ENCODE data around the gene C1QTNF5. TPM values are rescaled to one million over a fixed set of nuclear protein-coding genes. Genes with fewer than 3 reads are reported as not detected.

C1QTNF5 gene
- polyA plus RNA-seq, 4 donors: 0.89 to 22.5 (median 11.8) TPM

DNA sequence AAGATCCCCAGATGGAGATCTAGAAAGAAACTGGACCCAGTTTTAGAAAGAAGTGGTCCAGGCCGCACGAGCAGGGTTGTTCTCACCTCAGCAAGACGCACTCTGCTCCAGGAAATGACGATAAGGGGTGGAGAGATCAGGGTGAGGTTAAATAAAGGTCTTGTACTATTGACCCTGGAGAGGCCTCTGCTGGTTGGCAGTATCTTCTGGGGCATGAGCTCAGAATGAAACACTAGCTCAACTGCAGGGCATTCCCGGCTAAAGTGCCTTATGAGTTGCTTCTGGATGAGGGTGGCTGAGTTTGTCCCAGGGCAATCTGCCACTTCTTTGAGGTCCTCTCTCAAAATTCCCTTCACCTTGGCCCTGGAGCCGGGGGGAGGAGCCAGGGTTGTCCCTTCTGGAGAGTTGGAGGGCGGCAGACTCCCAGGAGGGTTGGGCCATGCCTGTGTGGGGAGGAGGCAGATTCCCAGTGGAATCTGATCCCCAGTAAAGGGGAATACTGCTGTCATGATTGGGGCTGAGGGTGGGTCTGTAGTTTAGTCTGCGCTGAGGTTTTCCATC is 29.9 kb upstream of the C1QTNF5 start:
- H3K36me3 ChIP-seq (ENCODE audit: control insufficient read depth in 3 of 3, insufficient read depth in 2 of 3, low read depth in 1 of 3, low read length in 3 of 3): no peaks in the 10 kb centered on the region
- H3K27ac ChIP-seq (ENCODE audit: low read depth in 1 of 3, low read length in 2 of 3): peak overlapping the region; percentile 90 to 95 (median 94)
- no peaks in the 10 kb centered on the region for H3K27me3 ChIP-seq (ENCODE audit: control insufficient read depth in 3 of 3, insufficient read depth in 3 of 3, low read length in 3 of 3)
- no peak for FAIRE-seq
- H3K4me3 ChIP-seq (ENCODE audit: low read depth in 1 of 3, low read length in 3 of 3): no peak overlapping the region
- H3K9me3 ChIP-seq (ENCODE audit: control insufficient read depth in 2 of 2, insufficient read depth in 1 of 2, low read depth in 1 of 2, low read length in 1 of 2): no peaks in the 10 kb centered on the region
- DNase-seq: peak; percentile 89 to 97
- WGBS, 3 donors: 21 to 40% (median 36%) methylated on average over 8 of the region's 8 CpGs
- H3K4me1 ChIP-seq (ENCODE audit: control insufficient read depth in 3 of 3, insufficient read depth in 2 of 3, low read depth in 1 of 3, low read length in 2 of 3): peaks cover 7 to 83% (median 12%) of the 10 kb centered on the region in 3 donors

GRCh38 chr11:119369132-119369925 is 28.6 kb upstream of the C1QTNF5 start:
- Histone ChIP-seq H3K4me3 (ENCODE audit: low read depth in 1 of 3, low read length in 3 of 3) (no peak overlapping the region), H3K27ac (ENCODE audit: low read depth in 1 of 3, low read length in 2 of 3) (peak overlapping the region; percentile 90 to 95 (median 94)), H3K27me3 (ENCODE audit: control insufficient read depth in 3 of 3, insufficient read depth in 3 of 3, low read length in 3 of 3) (peaks cover 0 to 4% (median 0%) of the 10 kb centered on the region in 3 donors), H3K9me3 (ENCODE audit: control insufficient read depth in 2 of 2, insufficient read depth in 1 of 2, low read depth in 1 of 2, low read length in 1 of 2) (no peaks in the 10 kb centered on the region), H3K4me1 (ENCODE audit: control insufficient read depth in 3 of 3, insufficient read depth in 2 of 3, low read depth in 1 of 3, low read length in 2 of 3) (peaks cover 7 to 88% (median 18%) of the 10 kb centered on the region in 3 donors), H3K36me3 (ENCODE audit: control insufficient read depth in 3 of 3, insufficient read depth in 2 of 3, low read depth in 1 of 3, low read length in 3 of 3) (peaks cover 0 to 2% (median 0%) of the 10 kb centered on the region in 3 donors)
- FAIRE-seq (no peak), DNase-seq (peak; percentile 78 to 85)
- 26 to 60% (median 36%) methylated on average over 13 of the region's 13 CpGs for WGBS, 3 donors

GRCh38 chr11:119368121-119369034 is 27.7 kb upstream of the C1QTNF5 start:
- H3K36me3 ChIP-seq (ENCODE audit: control insufficient read depth in 3 of 3, insufficient read depth in 2 of 3, low read depth in 1 of 3, low read length in 3 of 3): peaks cover 0 to 2% (median 0%) of the 10 kb centered on the region in 3 donors
- WGBS, 3 donors: 19 to 39% (median 28%) methylated on average over 15 to 17 of the region's 17 CpGs
- H3K27me3 ChIP-seq (ENCODE audit: control insufficient read depth in 3 of 3, insufficient read depth in 3 of 3, low read length in 3 of 3): peaks cover 0 to 5% (median 0%) of the 10 kb centered on the region in 3 donors
- H3K27ac ChIP-seq (ENCODE audit: low read depth in 1 of 3, low read length in 2 of 3): peak overlapping the region; percentile 90 to 95 (median 94)
- peaks cover 7 to 83% (median 20%) of the 10 kb centered on the region in 3 donors for H3K4me1 ChIP-seq (ENCODE audit: control insufficient read depth in 3 of 3, insufficient read depth in 2 of 3, low read depth in 1 of 3, low read length in 2 of 3)
- FAIRE-seq: no peak
- no peak overlapping the region for H3K4me3 ChIP-seq (ENCODE audit: low read depth in 1 of 3, low read length in 3 of 3)
- DNase-seq: peak; percentile 96 to 100
- H3K9me3 ChIP-seq (ENCODE audit: control insufficient read depth in 2 of 2, insufficient read depth in 1 of 2, low read depth in 1 of 2, low read length in 1 of 2): no peaks in the 10 kb centered on the region

DNA sequence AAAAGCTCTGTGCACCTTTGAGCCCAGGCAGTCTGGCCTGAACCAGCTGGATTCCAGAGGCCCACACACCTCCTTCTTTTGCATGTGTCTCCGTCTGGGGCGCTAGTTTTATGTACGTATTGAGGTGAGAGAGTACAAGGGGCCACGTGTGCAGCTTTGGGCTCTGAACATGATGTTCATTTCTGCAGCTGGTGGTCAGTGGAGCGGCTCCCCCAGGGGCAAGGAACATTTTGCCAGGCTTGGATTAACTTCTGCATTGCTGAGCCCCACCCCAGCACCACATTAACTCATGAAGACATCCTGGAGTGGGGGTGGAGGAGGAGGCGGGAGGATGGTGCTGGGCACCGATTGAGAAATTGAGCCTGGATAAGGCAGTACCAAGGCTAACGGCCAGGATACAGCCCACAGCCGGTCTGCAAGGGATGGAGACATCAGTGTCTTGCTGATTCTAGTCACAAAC is 27.0 kb upstream of the C1QTNF5 start:
- H3K36me3 ChIP-seq (ENCODE audit: control insufficient read depth in 3 of 3, insufficient read depth in 2 of 3, low read depth in 1 of 3, low read length in 3 of 3): peaks cover 0 to 2% (median 0%) of the 10 kb centered on the region in 3 donors
- DNase-seq: peak; percentile 57 to 59
- 16 to 47% (median 27%) methylated on average over 9 of the region's 9 CpGs for WGBS, 3 donors
- peak overlapping the region; percentile 90 to 94 (median 93) for H3K27ac ChIP-seq (ENCODE audit: low read depth in 1 of 3, low read length in 2 of 3)
- no peak overlapping the region for H3K4me3 ChIP-seq (ENCODE audit: low read depth in 1 of 3, low read length in 3 of 3)
- no peaks in the 10 kb centered on the region for H3K9me3 ChIP-seq (ENCODE audit: control insufficient read depth in 2 of 2, insufficient read depth in 1 of 2, low read depth in 1 of 2, low read length in 1 of 2)
- H3K27me3 ChIP-seq (ENCODE audit: control insufficient read depth in 3 of 3, insufficient read depth in 3 of 3, low read length in 3 of 3): peaks cover 0 to 9% (median 0%) of the 10 kb centered on the region in 3 donors
- peaks cover 7 to 83% (median 20%) of the 10 kb centered on the region in 3 donors for H3K4me1 ChIP-seq (ENCODE audit: control insufficient read depth in 3 of 3, insufficient read depth in 2 of 3, low read depth in 1 of 3, low read length in 2 of 3)
- no peak for FAIRE-seq

GRCh38 chr11:119366690-119367620 is 26.3 kb upstream of the C1QTNF5 start:
- Histone ChIP-seq H3K4me1 (ENCODE audit: control insufficient read depth in 3 of 3, insufficient read depth in 2 of 3, low read depth in 1 of 3, low read length in 2 of 3) (peaks cover 7 to 88% (median 20%) of the 10 kb centered on the region in 3 donors), H3K27ac (ENCODE audit: low read depth in 1 of 3, low read length in 2 of 3) (peak overlapping the region in 2 of 3 donors; percentile 90 to 93), H3K36me3 (ENCODE audit: control insufficient read depth in 3 of 3, insufficient read depth in 2 of 3, low read depth in 1 of 3, low read length in 3 of 3) (peaks cover 0 to 2% (median 0%) of the 10 kb centered on the region in 3 donors), H3K4me3 (ENCODE audit: low read depth in 1 of 3, low read length in 3 of 3) (no peak overlapping the region), H3K27me3 (ENCODE audit: control insufficient read depth in 3 of 3, insufficient read depth in 3 of 3, low read length in 3 of 3) (peaks cover 0 to 9% (median 0%) of the 10 kb centered on the region in 3 donors), H3K9me3 (ENCODE audit: control insufficient read depth in 2 of 2, insufficient read depth in 1 of 2, low read depth in 1 of 2, low read length in 1 of 2) (no peaks in the 10 kb centered on the region)
- no peak for DNase-seq
- FAIRE-seq: no peak
- 78 to 83% (median 81%) methylated on average over 11 of the region's 11 CpGs for WGBS, 3 donors

- H3K27ac ChIP-seq (ENCODE audit: low read depth in 1 of 3, low read length in 2 of 3): peak overlapping the region in 1 of 3 donors; percentile 52
- WGBS, 3 donors: 63 to 77% (median 73%) methylated on average over 6 of the region's 6 CpGs
Measured at GRCh38 chr11:119365071-119365591, 24.4 kb upstream of the C1QTNF5 start.

More at GRCh38 chr11:119365071-119365591, 24.4 kb upstream of the C1QTNF5 start:
- H3K4me3 ChIP-seq (ENCODE audit: low read depth in 1 of 3, low read length in 3 of 3): no peak overlapping the region
- H3K27me3 ChIP-seq (ENCODE audit: control insufficient read depth in 3 of 3, insufficient read depth in 3 of 3, low read length in 3 of 3): peaks cover 0 to 9% (median 0%) of the 10 kb centered on the region in 3 donors
- peaks cover 7 to 87% (median 13%) of the 10 kb centered on the region in 3 donors for H3K4me1 ChIP-seq (ENCODE audit: control insufficient read depth in 3 of 3, insufficient read depth in 2 of 3, low read depth in 1 of 3, low read length in 2 of 3)
- H3K36me3 ChIP-seq (ENCODE audit: control insufficient read depth in 3 of 3, insufficient read depth in 2 of 3, low read depth in 1 of 3, low read length in 3 of 3): peaks cover 0 to 3% (median 0%) of the 10 kb centered on the region in 3 donors
- no peak for DNase-seq
- FAIRE-seq: no peak
- no peaks in the 10 kb centered on the region for H3K9me3 ChIP-seq (ENCODE audit: control insufficient read depth in 2 of 2, insufficient read depth in 1 of 2, low read depth in 1 of 2, low read length in 1 of 2)

All from small intestine (tissue), 7 donors.